Osteocyte (in vitro differentiated cells): ENCODE results near the gene PCDH15. TPM values are rescaled to one million over a fixed set of nuclear protein-coding genes. Genes with fewer than 3 reads are reported as not detected.

Experiments
- DNase-seq: peaks from one replicate; pipeline ENCODE4 v3.0.0; 2021; ENCODE audit warnings: mixed read lengths; ENCODE audit not compliant: unreplicated experiment; ENCODE audit errors: extremely low spot score
- H3K27ac Mint-ChIP-seq: one replicate; pipeline ENCODE4 v1.8.0; 2021; ENCODE audit warnings: mild to moderate bottlenecking, mixed read lengths; ENCODE audit not compliant: unreplicated experiment
- H3K27me3 Mint-ChIP-seq: one replicate; pipeline ENCODE4 v1.8.0; 2021; ENCODE audit warnings: mixed read lengths; ENCODE audit not compliant: unreplicated experiment
- H3K36me3 Mint-ChIP-seq: one replicate; pipeline ENCODE4 v1.8.0; 2021; ENCODE audit warnings: mixed read lengths; ENCODE audit not compliant: unreplicated experiment
- H3K4me1 Mint-ChIP-seq: one replicate; pipeline ENCODE4 v1.8.0; 2021; ENCODE audit warnings: mixed read lengths; ENCODE audit not compliant: unreplicated experiment
- H3K4me3 Mint-ChIP-seq: one replicate; pipeline ENCODE4 v1.8.0; 2021; ENCODE audit warnings: mild to moderate bottlenecking, moderate library complexity, mixed read lengths; ENCODE audit not compliant: unreplicated experiment
- H3K9me3 Mint-ChIP-seq: one replicate; pipeline ENCODE4 v1.8.0; 2021; ENCODE audit warnings: mixed read lengths; ENCODE audit not compliant: unreplicated experiment
- CTCF ChIP-seq: fragments of 200-600 bp; sonication (generic); IDR thresholded peaks from 2 replicates; pipeline ENCODE4 v1.5.0; 2021; ENCODE audit warnings: antibody characterized with exemption, mild to moderate bottlenecking, moderate library complexity
- total RNA-seq: library from RNA; stranded (reverse); gene quantifications from 2 replicates; pipeline ENCODE4 v1.2.1, GENCODE V29; 2021

The PCDH15 gene
- total RNA-seq, 1 donor from 2014 or later, result 2.6 TPM

GRCh38 chr10:54120806-54121205 lies 680.2 kb downstream of the PCDH15 start:
- Mint-ChIP-seq H3K36me3 (no peaks in the 10 kb centered on the region), H3K9me3 (peaks cover 16% of the 10 kb centered on the region), H3K27ac (no peak overlapping the region), H3K27me3 (no peaks in the 10 kb centered on the region), H3K4me1 (peaks cover 5% of the 10 kb centered on the region), H3K4me3 (no peak overlapping the region)
- no peak for DNase-seq
- TF ChIP-seq CTCF, result no peak

DNA sequence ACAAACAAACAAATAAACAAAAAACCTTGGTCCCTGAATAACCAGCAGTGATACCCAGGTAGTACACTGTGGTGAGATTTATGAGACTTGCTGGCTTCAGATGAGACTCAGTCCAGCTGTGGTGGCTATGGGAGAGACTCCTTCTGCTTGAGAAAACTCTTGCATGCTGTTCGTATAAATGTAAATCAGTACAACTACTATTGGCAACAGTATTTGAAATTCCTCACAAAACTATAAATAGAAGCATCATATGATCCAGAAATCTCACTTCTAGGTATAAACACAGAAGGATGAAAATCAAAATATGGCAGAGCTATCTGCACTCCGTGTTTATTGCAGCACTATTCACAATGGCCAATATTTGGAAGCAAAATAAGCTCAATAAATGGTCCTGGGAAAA lies 692.1 kb downstream of the PCDH15 start:
- Mint-ChIP-seq H3K4me3 (no peak overlapping the region), H3K27me3 (no peaks in the 10 kb centered on the region), H3K27ac (no peak overlapping the region), H3K4me1 (no peaks in the 10 kb centered on the region), H3K9me3 (peaks cover 8% of the 10 kb centered on the region), H3K36me3 (no peaks in the 10 kb centered on the region)
- no peak for TF ChIP-seq CTCF
- DNase-seq, result no peak

- DNase-seq, result no peak
- Mint-ChIP-seq H3K27me3 (no peaks in the 10 kb centered on the region), H3K36me3 (no peaks in the 10 kb centered on the region), H3K4me1 (no peaks in the 10 kb centered on the region), H3K27ac (no peak overlapping the region), H3K4me3 (no peak overlapping the region), H3K9me3 (peaks cover 7% of the 10 kb centered on the region)
- no peak for TF ChIP-seq CTCF
Observed at GRCh38 chr10:54096892-54097291, 704.1 kb downstream of the PCDH15 start.

- Mint-ChIP-seq H3K27ac (no peak overlapping the region), H3K9me3 (no peaks in the 10 kb centered on the region), H3K4me3 (no peak overlapping the region), H3K27me3 (no peaks in the 10 kb centered on the region), H3K36me3 (no peaks in the 10 kb centered on the region), H3K4me1 (no peaks in the 10 kb centered on the region)
- no peak for DNase-seq
- TF ChIP-seq CTCF, result no peak
Observed at GRCh38 chr10:54094321-54094720, 706.7 kb downstream of the PCDH15 start.

DNA sequence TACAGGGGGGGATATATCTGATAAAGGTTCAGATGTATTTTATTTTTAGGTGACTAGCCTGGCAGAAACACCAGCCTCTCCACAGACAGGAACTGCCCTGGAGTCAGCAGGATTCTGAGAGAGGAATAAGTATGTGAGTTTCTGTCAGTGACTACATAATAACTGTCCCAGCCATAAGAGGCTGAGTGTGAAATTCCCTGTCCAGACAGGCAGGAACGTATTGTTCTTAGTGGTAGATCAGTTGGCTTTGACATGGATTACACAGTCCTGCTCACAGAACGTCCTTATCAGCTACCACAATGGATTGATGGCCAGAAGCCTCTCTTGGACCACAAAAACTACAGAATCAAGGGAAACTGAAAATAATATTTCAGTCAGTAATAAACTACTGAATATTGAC lies 709.8 kb downstream of the PCDH15 start:
- no peak overlapping the region for H3K4me3 Mint-ChIP-seq
- H3K9me3 Mint-ChIP-seq, result no peaks in the 10 kb centered on the region
- no peak for DNase-seq
- no peaks in the 10 kb centered on the region for H3K4me1 Mint-ChIP-seq
- H3K27me3 Mint-ChIP-seq, result no peaks in the 10 kb centered on the region
- no peak overlapping the region for H3K27ac Mint-ChIP-seq
- H3K36me3 Mint-ChIP-seq, result no peaks in the 10 kb centered on the region
- no peak for TF ChIP-seq CTCF
